ENCODE data around the gene BPHL. TPM values are rescaled to one million over a fixed set of nuclear protein-coding genes. Genes with fewer than 3 reads are reported as not detected.
A peak's percentile ranks its signal among the peaks of the same experiment; 100 is the strongest.

BPHL gene
- total RNA-seq, 2 experiments from 2014 or later, result 5.5 to 8.0 TPM

DNA sequence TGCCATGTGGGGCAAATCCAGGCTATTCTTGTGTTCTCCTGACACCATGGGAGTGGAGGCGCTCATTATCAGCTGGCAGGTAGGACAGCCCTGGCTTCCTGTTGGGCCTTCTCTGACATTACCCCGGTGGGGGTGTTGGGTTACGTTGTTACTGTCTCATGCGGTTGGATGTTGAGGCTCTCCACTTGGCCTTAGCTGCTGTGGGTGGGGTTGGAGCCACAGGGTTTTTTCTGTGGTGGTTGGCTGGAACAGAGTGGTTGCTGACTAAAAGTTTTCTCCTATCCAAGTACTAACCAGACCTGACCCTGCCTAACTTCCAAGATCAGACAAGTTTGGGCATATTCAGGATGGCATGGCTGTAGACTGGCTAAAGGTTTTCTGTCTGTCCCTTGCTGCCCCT, 30.1 kb upstream of the BPHL start:
- Mint-ChIP-seq H3K4me1 (ENCODE audit: low read depth) (peaks cover 14% of the 10 kb centered on the region), H3K27me3 (ENCODE audit: low read depth) (no peaks in the 10 kb centered on the region), H3K36me3 (ENCODE audit: low read depth) (peaks cover 58% of the 10 kb centered on the region), H3K4me3 (no peak overlapping the region), H3K27ac (peak overlapping the region; percentile 52), H3K9me3 (ENCODE audit: insufficient read depth) (no peaks in the 10 kb centered on the region)
- CTCF ChIA-PET, result no interaction called here
- DNase-seq (no peak), ATAC-seq (peak; percentile 36)
- POLR2A ChIA-PET, result no interaction called here

DNA sequence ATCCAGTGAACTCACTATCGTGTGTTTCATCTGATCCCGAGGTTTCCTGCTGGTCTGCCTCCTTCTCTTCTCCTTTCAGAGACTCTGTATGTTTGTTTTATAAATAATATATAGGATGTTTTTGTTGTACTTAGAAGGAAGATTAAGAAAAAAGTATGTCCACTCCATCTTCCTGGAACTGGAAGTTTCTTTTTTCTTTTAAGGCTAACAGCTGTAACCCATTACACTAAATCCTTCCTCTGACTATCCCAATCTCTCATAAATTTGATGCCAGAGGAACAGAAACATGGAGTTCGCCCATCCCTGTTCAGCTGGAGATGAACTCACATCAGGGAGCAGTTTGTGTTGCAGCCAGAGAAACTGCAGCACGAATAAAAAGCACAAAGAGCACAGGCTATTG, 29.5 kb upstream of the BPHL start:
- DNase-seq, result no peak
- Mint-ChIP-seq H3K27ac (no peak overlapping the region), H3K9me3 (ENCODE audit: insufficient read depth) (no peaks in the 10 kb centered on the region), H3K27me3 (ENCODE audit: low read depth) (no peaks in the 10 kb centered on the region), H3K4me1 (ENCODE audit: low read depth) (peaks cover 14% of the 10 kb centered on the region), H3K36me3 (ENCODE audit: low read depth) (peaks cover 54% of the 10 kb centered on the region), H3K4me3 (no peak overlapping the region)
- ChIA-PET CTCF (no interaction called here), POLR2A (no interaction called here)
- ATAC-seq, result no peak

DNA sequence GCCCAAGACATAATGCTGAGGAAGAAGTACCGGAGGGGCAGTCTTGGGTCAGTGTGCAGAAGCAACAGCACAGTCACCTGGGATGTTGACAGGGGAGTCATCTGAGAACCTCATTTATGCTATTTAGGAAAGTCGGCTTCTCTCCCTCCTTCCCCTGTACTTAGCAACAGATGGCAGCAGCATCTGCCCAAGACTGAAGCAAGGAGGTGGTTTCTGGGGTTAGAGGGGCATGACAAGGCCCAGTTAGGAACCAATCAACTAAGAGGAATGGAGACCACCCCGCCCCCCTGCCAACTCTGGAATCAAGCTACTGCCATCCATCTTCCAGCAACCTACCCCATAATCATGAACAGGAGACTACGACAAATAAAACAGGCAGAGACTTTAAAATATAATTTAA, 28.5 kb upstream of the BPHL start:
- no peak for ATAC-seq
- no peak for DNase-seq
- ChIA-PET CTCF (no interaction called here), POLR2A (no interaction called here)
- peaks cover 14% of the 10 kb centered on the region for H3K4me1 Mint-ChIP-seq (ENCODE audit: low read depth)
- H3K36me3 Mint-ChIP-seq (ENCODE audit: low read depth), result peaks cover 50% of the 10 kb centered on the region
- no peak overlapping the region for H3K4me3 Mint-ChIP-seq
- H3K9me3 Mint-ChIP-seq (ENCODE audit: insufficient read depth), result no peaks in the 10 kb centered on the region
- no peaks in the 10 kb centered on the region for H3K27me3 Mint-ChIP-seq (ENCODE audit: low read depth)
- no peak overlapping the region for H3K27ac Mint-ChIP-seq

DNA sequence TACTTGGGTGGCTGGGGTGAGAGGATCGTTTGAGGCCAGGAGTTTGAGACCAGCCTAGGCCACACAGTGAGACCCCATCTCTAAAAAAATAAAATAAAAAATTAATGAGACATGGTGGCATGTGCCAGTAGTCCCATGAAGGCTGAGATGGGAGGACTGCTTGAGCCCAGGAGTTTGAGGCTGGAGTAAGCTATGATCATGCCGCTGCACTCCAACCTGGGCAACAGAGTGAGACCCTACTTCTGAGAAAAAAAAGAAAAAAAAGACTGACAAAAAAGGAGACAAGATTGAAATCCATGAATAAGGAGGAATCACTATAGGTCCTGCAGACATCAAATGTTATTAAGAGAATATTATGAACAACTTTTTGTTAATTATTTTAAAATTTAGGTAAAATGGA, 23.7 kb upstream of the BPHL start:
- H3K4me1 Mint-ChIP-seq (ENCODE audit: low read depth), result no peaks in the 10 kb centered on the region
- ChIA-PET POLR2A (no interaction called here), CTCF (no interaction called here)
- H3K36me3 Mint-ChIP-seq (ENCODE audit: low read depth), result peaks cover 32% of the 10 kb centered on the region
- ATAC-seq (no peak), DNase-seq (no peak)
- H3K27me3 Mint-ChIP-seq (ENCODE audit: low read depth), result no peaks in the 10 kb centered on the region
- no peak overlapping the region for H3K27ac Mint-ChIP-seq
- H3K4me3 Mint-ChIP-seq, result no peak overlapping the region
- H3K9me3 Mint-ChIP-seq (ENCODE audit: insufficient read depth), result no peaks in the 10 kb centered on the region

DNA sequence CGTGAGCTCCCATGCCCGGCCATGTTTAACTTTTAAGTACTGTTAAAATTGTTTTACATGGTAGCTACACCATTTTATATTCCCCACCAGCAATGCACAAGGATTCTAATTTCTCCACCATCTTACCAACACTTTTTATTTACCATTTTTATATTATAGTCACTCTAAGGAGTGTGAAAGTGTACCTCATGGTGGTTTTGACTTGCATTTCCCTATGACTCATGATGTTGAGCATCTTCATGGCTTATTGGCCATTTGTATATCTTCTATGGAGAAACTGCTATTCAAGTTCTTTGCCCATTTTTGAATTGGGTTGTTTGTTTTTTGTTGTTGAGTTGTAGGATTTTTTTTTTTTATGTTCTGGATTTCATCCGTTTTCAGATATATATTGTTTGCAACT, 15.6 kb upstream of the BPHL start:
- ATAC-seq (no peak), DNase-seq (no peak)
- POLR2A ChIA-PET, result no interaction called here
- H3K36me3 Mint-ChIP-seq (ENCODE audit: low read depth), result peaks cover 64% of the 10 kb centered on the region
- no peaks in the 10 kb centered on the region for H3K9me3 Mint-ChIP-seq (ENCODE audit: insufficient read depth)
- CTCF ChIA-PET, result no interaction called here
- no peak overlapping the region for H3K27ac Mint-ChIP-seq
- no peaks in the 10 kb centered on the region for H3K27me3 Mint-ChIP-seq (ENCODE audit: low read depth)
- H3K4me3 Mint-ChIP-seq, result no peak overlapping the region
- peaks cover 5% of the 10 kb centered on the region for H3K4me1 Mint-ChIP-seq (ENCODE audit: low read depth)

DNA sequence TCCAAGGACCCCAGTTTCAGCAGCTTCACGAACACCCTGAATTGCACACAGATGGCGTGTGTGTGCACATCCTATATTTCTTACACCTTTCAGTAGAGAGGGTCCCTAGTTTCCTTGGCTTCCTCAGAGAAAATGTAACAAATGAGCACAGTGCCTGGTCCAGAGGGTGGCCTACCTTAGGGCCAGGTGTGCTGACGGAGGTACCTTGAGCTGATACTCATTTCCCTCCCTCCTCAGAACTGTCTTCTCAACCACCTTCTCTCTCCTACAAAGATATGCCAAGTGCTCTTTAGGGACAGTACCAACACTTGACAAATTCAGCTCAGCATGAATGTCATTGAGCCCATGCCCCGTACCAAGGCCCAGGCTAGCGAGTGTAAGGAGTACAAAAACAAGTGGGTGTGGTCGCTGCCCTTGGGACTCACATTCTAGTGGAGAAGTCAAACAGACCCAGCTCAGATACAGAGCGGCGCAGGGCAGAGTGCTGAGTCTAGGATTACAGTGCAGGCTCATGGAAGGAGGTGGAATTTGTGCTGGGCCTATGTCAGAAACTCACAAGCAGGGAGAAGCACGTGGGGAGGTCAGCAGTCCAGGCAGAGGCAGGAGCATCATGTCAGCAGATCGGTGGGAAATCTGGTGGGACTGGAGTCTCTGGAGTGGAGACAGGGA, 9.6 kb upstream of the BPHL start:
- H3K4me1 Mint-ChIP-seq (ENCODE audit: low read depth), result peaks cover 2% of the 10 kb centered on the region
- no peak overlapping the region for H3K4me3 Mint-ChIP-seq
- no peak overlapping the region for H3K27ac Mint-ChIP-seq
- H3K36me3 Mint-ChIP-seq (ENCODE audit: low read depth), result peaks cover 71% of the 10 kb centered on the region
- ChIA-PET POLR2A (no interaction called here), CTCF (interaction anchor here (3.5 kb wide), 1 partner anchor 143 kb away, joined by 11 read pairs; no protein-coding TSS in a partner anchor)
- no peaks in the 10 kb centered on the region for H3K9me3 Mint-ChIP-seq (ENCODE audit: insufficient read depth)
- ATAC-seq, result no peak
- no peaks in the 10 kb centered on the region for H3K27me3 Mint-ChIP-seq (ENCODE audit: low read depth)
- no peak for DNase-seq

DNA sequence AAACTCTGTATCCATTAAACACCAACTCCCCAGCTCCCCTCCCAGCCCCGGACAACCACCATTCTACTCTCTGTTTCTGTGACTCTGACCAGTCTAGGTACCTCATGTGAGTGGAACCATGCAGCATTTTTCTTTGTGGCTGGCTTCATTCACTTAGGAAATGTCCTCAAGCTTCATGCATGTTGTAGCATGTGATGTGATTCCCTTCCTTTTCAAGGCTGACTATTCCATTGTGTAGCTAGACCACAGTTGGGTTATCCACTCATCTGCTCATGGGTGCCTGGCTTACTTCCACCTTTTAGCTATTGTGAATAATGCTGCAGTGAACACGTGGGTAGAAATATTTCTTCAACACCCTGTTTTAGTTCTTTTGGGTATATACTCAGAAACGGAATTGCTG, 8.8 kb upstream of the BPHL start:
- peaks cover 67% of the 10 kb centered on the region for H3K36me3 Mint-ChIP-seq (ENCODE audit: low read depth)
- DNase-seq, result no peak
- H3K27me3 Mint-ChIP-seq (ENCODE audit: low read depth), result no peaks in the 10 kb centered on the region
- ChIA-PET POLR2A (no interaction called here), CTCF (no interaction called here)
- ATAC-seq, result no peak
- H3K27ac Mint-ChIP-seq, result no peak overlapping the region
- H3K9me3 Mint-ChIP-seq (ENCODE audit: insufficient read depth), result no peaks in the 10 kb centered on the region
- no peak overlapping the region for H3K4me3 Mint-ChIP-seq
- H3K4me1 Mint-ChIP-seq (ENCODE audit: low read depth), result peaks cover 2% of the 10 kb centered on the region

DNA sequence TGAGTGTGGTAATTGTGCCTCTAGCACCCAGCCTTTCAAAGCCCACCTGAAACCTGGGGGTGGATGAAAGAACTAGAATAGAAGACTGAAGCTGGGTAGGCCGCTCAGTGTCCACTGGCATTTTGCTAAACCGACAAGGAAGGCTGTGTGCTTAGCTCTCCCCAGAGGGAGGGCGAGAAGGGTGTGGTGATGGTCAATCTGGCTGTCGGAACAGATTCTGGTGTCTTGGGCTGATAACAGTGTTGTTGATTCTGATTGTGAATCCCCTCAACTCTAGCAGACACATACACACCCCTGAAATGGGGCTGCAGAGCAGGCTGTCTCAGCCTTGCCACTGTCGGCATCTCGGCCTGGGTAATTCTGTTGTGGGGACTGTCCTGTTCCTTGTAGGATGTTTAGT, 4.1 kb upstream of the BPHL start:
- no peaks in the 10 kb centered on the region for H3K9me3 Mint-ChIP-seq (ENCODE audit: insufficient read depth)
- H3K27me3 Mint-ChIP-seq (ENCODE audit: low read depth), result no peaks in the 10 kb centered on the region
- H3K4me3 Mint-ChIP-seq, result no peak overlapping the region
- ATAC-seq (no peak), DNase-seq (no peak)
- no peak overlapping the region for H3K27ac Mint-ChIP-seq
- peaks cover 20% of the 10 kb centered on the region for H3K4me1 Mint-ChIP-seq (ENCODE audit: low read depth)
- peaks cover 41% of the 10 kb centered on the region for H3K36me3 Mint-ChIP-seq (ENCODE audit: low read depth)
- CTCF ChIA-PET, result no interaction called here
- POLR2A ChIA-PET, result no interaction called here

DNA sequence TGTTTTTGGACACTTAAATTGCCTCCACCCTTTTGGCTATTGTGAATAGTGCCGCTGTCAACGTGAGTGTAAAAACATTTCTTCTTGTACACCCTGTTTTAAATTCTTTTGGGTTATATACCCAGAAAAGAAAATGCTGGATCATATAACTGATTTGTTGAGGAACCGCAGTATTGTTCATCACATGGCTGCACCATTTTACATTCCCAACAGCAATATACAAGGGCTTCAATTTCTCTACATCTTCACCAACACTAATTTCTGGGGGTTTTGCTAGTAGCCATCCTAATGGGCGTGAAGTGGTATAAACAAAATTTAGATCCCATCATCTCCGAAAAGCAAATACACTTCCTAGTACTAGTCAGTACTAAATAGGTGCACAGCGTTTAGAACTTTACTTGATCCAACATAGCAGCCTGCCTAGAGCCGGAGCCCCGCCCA, 579 bp upstream of the BPHL start:
- Mint-ChIP-seq H3K27ac (peak overlapping the region; percentile 91), H3K36me3 (ENCODE audit: low read depth) (peaks cover 16% of the 10 kb centered on the region), H3K27me3 (ENCODE audit: low read depth) (peaks cover under 1% of the 10 kb centered on the region), H3K4me3 (peak overlapping the region; percentile 84), H3K4me1 (ENCODE audit: low read depth) (peaks cover 22% of the 10 kb centered on the region), H3K9me3 (ENCODE audit: insufficient read depth) (no peaks in the 10 kb centered on the region)
- ChIA-PET POLR2A (interaction anchor here (0.6 kb wide), 1 partner anchor 54 kb away, joined by 3 read pairs; no protein-coding TSS in a partner anchor), CTCF (interaction anchor here (0.6 kb wide), 1 partner anchor 144 kb away, joined by 3 read pairs; no protein-coding TSS in a partner anchor)
- ATAC-seq (no peak), DNase-seq (no peak)

DNA sequence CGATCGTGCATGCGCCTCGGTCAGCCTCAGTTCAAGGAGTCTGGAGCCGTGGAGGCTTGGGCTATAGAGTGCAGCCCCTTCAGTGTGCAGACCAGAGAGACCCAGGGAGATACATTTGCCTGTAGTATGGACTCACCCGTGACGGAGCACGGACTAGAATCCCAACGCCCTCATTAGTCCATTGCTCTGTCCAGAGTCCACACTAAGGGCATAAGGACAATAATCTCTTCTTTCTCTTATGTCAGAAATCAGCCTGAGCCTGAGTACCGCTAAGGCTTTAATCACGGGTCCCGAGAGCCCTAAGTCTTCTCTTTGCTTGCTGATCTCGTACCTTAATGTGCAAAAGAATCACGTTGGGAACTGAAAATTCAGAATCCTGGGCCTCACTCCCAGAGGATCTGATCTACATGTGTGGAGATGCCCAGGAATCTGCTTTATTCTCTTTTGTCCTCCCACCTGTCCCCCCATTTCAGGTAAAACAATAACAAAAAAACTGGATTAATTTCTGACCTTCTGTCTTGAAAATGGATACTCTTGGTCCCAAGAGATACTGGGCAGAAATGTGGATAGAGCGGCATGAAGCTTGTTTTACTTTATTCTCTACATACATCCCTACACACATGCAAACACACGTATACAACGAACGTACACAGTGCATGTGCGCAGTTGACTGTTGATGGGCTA, 671 bp downstream of the BPHL start:
- H3K4me1 Mint-ChIP-seq (ENCODE audit: low read depth), result peaks cover 20% of the 10 kb centered on the region
- H3K36me3 Mint-ChIP-seq (ENCODE audit: low read depth), result peaks cover 8% of the 10 kb centered on the region
- CTCF ChIA-PET, result interaction anchor here (1.2 kb wide), 2 partner anchors 50 to 132 kb away, joined by 3 to 5 read pairs; no protein-coding TSS in a partner anchor
- no peak overlapping the region for H3K27ac Mint-ChIP-seq
- POLR2A ChIA-PET, result no interaction called here
- DNase-seq (peak; percentile 26), ATAC-seq (peak; percentile 30)
- H3K27me3 Mint-ChIP-seq (ENCODE audit: low read depth), result peaks cover 2% of the 10 kb centered on the region
- H3K4me3 Mint-ChIP-seq, result peak overlapping the region; percentile 84
- H3K9me3 Mint-ChIP-seq (ENCODE audit: insufficient read depth), result no peaks in the 10 kb centered on the region

DNA sequence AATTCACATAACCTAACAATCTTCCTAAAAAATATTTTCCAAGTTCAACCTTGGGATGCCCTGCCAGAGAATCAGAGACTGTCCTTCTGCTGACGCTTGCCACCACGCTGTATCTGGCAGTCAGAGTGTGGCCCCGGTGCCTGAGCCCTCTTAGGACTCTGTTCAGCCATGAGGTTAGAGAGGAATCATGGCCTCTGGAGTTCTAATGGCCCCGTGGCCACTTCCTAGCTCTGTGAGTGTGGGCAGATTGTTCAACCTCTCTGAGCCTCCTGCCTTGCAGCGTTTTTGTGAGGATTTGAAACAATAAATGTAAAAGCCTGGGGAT, 2.2 kb downstream of the BPHL start:
- DNase-seq (no peak), ATAC-seq (no peak)
- CTCF ChIA-PET, result interaction anchor here (0.7 to 1.4 kb wide), 3 partner anchors 14 to 131 kb away, joined by 3 to 6 read pairs (median 3); no protein-coding TSS in a partner anchor
- no peak overlapping the region for H3K27ac Mint-ChIP-seq
- no peaks in the 10 kb centered on the region for H3K36me3 Mint-ChIP-seq (ENCODE audit: low read depth)
- H3K9me3 Mint-ChIP-seq (ENCODE audit: insufficient read depth), result no peaks in the 10 kb centered on the region
- peaks cover 20% of the 10 kb centered on the region for H3K4me1 Mint-ChIP-seq (ENCODE audit: low read depth)
- no peak overlapping the region for H3K4me3 Mint-ChIP-seq
- H3K27me3 Mint-ChIP-seq (ENCODE audit: low read depth), result peaks cover 2% of the 10 kb centered on the region
- POLR2A ChIA-PET, result no interaction called here

DNA sequence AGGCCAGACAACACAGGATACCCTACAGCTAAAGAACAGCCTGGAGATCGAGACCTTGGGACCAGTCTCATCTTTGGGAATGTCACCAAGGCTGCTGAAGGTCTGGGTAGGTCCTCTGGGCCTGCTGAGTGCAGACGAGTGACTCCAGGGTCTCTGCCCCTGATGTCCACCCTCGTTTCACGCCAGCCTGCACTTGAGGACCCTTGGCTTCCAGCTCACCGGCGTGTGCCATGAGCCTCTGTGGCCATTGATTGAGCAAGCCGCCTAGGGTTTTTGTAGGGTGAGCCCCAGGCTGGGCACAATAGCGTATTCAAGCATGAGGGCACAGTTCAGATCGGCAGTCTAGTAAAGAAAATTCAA, 4.3 kb downstream of the BPHL start:
- POLR2A ChIA-PET, result no interaction called here
- Mint-ChIP-seq H3K27me3 (ENCODE audit: low read depth) (peaks cover 2% of the 10 kb centered on the region), H3K36me3 (ENCODE audit: low read depth) (no peaks in the 10 kb centered on the region), H3K4me3 (no peak overlapping the region), H3K27ac (no peak overlapping the region), H3K9me3 (ENCODE audit: insufficient read depth) (no peaks in the 10 kb centered on the region), H3K4me1 (ENCODE audit: low read depth) (peaks cover 13% of the 10 kb centered on the region)
- DNase-seq, result no peak
- CTCF ChIA-PET, result interaction anchor here (3.9 kb wide), 1 partner anchor 128 kb away, joined by 27 read pairs; no protein-coding TSS in a partner anchor
- ATAC-seq, result no peak

Measured in activated CD8-positive, alpha-beta T cell treated with anti-CD3 and anti-CD28 coated beads, Interleukin-2, amount 10 ng/mL, durations not matched to agents 7 days and 5 days (primary cell).